HL-60 (cell line): ENCODE results near the gene SLC38A11.

Experiments used
- DNase-seq, 2 experiments: peaks; one replicate each; pipeline ENCODE4 v3.0.0-alpha.2; 2010 to 2020; ENCODE audit warnings: low read depth in 1 of 2, low spot score in 1 of 2
- H3K27ac ChIP-seq: fragments of 250-450 bp; sonication (Bioruptor Pico); replicated peaks from 2 replicates; pipeline ENCODE4 v1.5.1; 2020; ENCODE audit warnings: mild to moderate bottlenecking, moderate library complexity
- H3K27me3 ChIP-seq: fragments of 250-450 bp; sonication (Bioruptor Pico); 2 replicates; pipeline ENCODE4 v1.5.1; 2021; ENCODE audit warnings: mild to moderate bottlenecking, moderate library complexity; ENCODE audit not compliant: insufficient read depth, poor library complexity, severe bottlenecking
- H3K4me3 ChIP-seq: replicated peaks from 2 replicates; pipeline ENCODE4 v1.5.1; 2011; ENCODE audit warnings: mild to moderate bottlenecking, control low read depth, low read length; ENCODE audit not compliant: insufficient read depth
- GABPA ChIP-seq: IDR thresholded peaks from 2 replicates; pipeline ENCODE4 v1.6.1; 2012; ENCODE audit warnings: low read depth
- POLR2AphosphoS5 ChIP-seq: IDR thresholded peaks from 2 replicates; pipeline ENCODE4 v1.6.1; 2012; ENCODE audit warnings: low read depth
- SPI1 ChIP-seq: IDR thresholded peaks from 2 replicates; pipeline ENCODE4 v1.6.1; 2012; ENCODE audit warnings: low read depth, mild to moderate bottlenecking, borderline replicate concordance
- TF ChIP-seq, protein P1 (sequence below): IDR thresholded peaks from 2 replicates; pipeline ENCODE4 v1.6.1; 2012; ENCODE audit warnings: low read depth; ENCODE audit not compliant: insufficient replicate concordance
- TF ChIP-seq, protein P2 (sequence below): IDR thresholded peaks from one replicate; pipeline ENCODE4 v1.5.1; 2011; ENCODE audit warnings: low read length, control low read depth, inconsistent platforms; ENCODE audit not compliant: insufficient read depth

SLC38A11 gene

DNA sequence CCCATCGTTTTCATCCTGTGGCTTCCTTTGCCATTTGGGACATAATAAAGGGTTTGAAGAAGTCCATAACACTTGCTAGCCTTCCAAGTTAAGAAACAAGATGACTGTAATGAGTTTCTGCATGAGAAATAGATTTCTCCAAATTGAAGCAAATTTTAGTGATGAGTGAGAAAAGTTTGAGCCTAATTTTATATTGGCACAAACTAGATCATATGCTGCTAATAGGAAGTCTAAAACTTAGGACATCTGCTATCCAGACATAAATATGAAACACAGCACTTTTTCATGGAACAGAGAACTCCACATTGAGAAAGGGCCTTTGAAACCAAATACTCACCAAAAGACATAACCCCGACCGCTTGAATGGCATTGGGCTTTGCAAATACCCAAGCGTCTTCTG lies 39.8 kb downstream of the SLC38A11 start:
- H3K27me3 ChIP-seq: no peaks in the 10 kb centered on the region
- TF ChIP-seq, protein P1, sequence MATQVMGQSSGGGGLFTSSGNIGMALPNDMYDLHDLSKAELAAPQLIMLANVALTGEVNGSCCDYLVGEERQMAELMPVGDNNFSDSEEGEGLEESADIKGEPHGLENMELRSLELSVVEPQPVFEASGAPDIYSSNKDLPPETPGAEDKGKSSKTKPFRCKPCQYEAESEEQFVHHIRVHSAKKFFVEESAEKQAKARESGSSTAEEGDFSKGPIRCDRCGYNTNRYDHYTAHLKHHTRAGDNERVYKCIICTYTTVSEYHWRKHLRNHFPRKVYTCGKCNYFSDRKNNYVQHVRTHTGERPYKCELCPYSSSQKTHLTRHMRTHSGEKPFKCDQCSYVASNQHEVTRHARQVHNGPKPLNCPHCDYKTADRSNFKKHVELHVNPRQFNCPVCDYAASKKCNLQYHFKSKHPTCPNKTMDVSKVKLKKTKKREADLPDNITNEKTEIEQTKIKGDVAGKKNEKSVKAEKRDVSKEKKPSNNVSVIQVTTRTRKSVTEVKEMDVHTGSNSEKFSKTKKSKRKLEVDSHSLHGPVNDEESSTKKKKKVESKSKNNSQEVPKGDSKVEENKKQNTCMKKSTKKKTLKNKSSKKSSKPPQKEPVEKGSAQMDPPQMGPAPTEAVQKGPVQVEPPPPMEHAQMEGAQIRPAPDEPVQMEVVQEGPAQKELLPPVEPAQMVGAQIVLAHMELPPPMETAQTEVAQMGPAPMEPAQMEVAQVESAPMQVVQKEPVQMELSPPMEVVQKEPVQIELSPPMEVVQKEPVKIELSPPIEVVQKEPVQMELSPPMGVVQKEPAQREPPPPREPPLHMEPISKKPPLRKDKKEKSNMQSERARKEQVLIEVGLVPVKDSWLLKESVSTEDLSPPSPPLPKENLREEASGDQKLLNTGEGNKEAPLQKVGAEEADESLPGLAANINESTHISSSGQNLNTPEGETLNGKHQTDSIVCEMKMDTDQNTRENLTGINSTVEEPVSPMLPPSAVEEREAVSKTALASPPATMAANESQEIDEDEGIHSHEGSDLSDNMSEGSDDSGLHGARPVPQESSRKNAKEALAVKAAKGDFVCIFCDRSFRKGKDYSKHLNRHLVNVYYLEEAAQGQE: no peak
- TF ChIP-seq POLR2AphosphoS5 (no peak), GABPA (no peak), SPI1 (no peak)
- TF ChIP-seq, protein P2, sequence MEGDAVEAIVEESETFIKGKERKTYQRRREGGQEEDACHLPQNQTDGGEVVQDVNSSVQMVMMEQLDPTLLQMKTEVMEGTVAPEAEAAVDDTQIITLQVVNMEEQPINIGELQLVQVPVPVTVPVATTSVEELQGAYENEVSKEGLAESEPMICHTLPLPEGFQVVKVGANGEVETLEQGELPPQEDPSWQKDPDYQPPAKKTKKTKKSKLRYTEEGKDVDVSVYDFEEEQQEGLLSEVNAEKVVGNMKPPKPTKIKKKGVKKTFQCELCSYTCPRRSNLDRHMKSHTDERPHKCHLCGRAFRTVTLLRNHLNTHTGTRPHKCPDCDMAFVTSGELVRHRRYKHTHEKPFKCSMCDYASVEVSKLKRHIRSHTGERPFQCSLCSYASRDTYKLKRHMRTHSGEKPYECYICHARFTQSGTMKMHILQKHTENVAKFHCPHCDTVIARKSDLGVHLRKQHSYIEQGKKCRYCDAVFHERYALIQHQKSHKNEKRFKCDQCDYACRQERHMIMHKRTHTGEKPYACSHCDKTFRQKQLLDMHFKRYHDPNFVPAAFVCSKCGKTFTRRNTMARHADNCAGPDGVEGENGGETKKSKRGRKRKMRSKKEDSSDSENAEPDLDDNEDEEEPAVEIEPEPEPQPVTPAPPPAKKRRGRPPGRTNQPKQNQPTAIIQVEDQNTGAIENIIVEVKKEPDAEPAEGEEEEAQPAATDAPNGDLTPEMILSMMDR: no peak
- no peak for DNase-seq
- H3K27ac ChIP-seq: no peak overlapping the region
- no peak overlapping the region for H3K4me3 ChIP-seq

- TF ChIP-seq, protein P1: no peak
- TF ChIP-seq SPI1 (no peak), POLR2AphosphoS5 (no peak), GABPA (no peak)
- TF ChIP-seq, protein P2: no peak
- no peak overlapping the region for H3K4me3 ChIP-seq
- H3K27ac ChIP-seq: no peak overlapping the region
- no peak for DNase-seq
- no peaks in the 10 kb centered on the region for H3K27me3 ChIP-seq
Observed at GRCh38 chr2:164913640-164914350, 41.5 kb downstream of the SLC38A11 start.

GRCh38 chr2:164913011-164913410 lies 42.3 kb downstream of the SLC38A11 start:
- no peak overlapping the region for H3K27ac ChIP-seq

More at GRCh38 chr2:164913011-164913410, 42.3 kb downstream of the SLC38A11 start:
- no peak for TF ChIP-seq POLR2AphosphoS5
- TF ChIP-seq, protein P2: no peak
- no peak for TF ChIP-seq GABPA
- no peak for TF ChIP-seq SPI1
- TF ChIP-seq, protein P1: no peak
- Histone ChIP-seq H3K4me3 (no peak overlapping the region), H3K27me3 (no peaks in the 10 kb centered on the region)
- DNase-seq: no peak
